Thyroid gland (tissue), 4 donors: ENCODE results near the gene P2RX6. TPM values are rescaled to one million over a fixed set of nuclear protein-coding genes. Genes with fewer than 3 reads are reported as not detected.
"Not testable (repeated sequence)": the region's sequence is repeated elsewhere in the genome, so short reads cannot be mapped to it uniquely, and the experiment has no call there.

Experiments used
- DNase-seq, 2 donors: peaks; one replicate each; pipeline ENCODE4 v3.0.0-alpha.2; 2019
- H3K27ac ChIP-seq, 3 donors: fragments of 200-600 bp; sonication (generic); 1 replicate in 2 of 3; 2 replicates in 1 of 3; pipeline ENCODE4 v1.5.1; 2016 to 2019; ENCODE audit warnings: mild to moderate bottlenecking in 1 of 3, moderate library complexity in 1 of 3
- H3K27me3 ChIP-seq: fragments of 200-600 bp; sonication (generic); one replicate; pipeline ENCODE4 v1.5.1; 2019
- H3K36me3 ChIP-seq, 2 donors: fragments of 200-600 bp; sonication (generic); one replicate each; pipeline ENCODE4 v1.5.1; 2016 to 2019
- H3K4me1 ChIP-seq, 2 donors: fragments of 200-600 bp; sonication (generic); one replicate each; pipeline ENCODE4 v1.5.1; 2017 to 2019
- H3K4me3 ChIP-seq, 3 donors: fragments of 200-600 bp; sonication (generic); replicated peaks in 1 of 3; 1 replicate in 2 of 3; 2 replicates in 1 of 3; pipeline ENCODE4 v1.5.1; 2016; ENCODE audit warnings: mild to moderate bottlenecking in 1 of 3
- H3K9me3 ChIP-seq: fragments of 200-600 bp; sonication (generic); one replicate; pipeline ENCODE4 v1.5.1; 2017
- POLR2A ChIP-seq, 2 donors: fragments of 450-650 bp; IDR thresholded peaks; one replicate each; pipeline ENCODE4 v1.6.1; 2017; ENCODE audit warnings: antibody characterized with exemption in 2 of 2, mild to moderate bottlenecking in 2 of 2, moderate library complexity in 1 of 2
- WGBS, 2 donors: methylation state at CpG; one replicate each; pipeline ENCODE4 v1.1.5; 2017; 5-methylcytosine and 5-hydroxymethylcytosine counted together
- intact Hi-C: fragments of 100-400 bp; cut with DNase I; formaldehyde crosslinking; loops from one replicate; pipeline ENCODE4 v1.15.1; 2023
- total RNA-seq, 4 donors: library from RNA; depleted of rRNA; stranded (reverse); fragments of >200 nt; gene quantifications; one replicate each; pipeline ENCODE4 v1.2.3, GENCODE V29; 2016
- TF ChIP-seq, protein P1 (sequence below), 6 experiments: fragments of 200-600 bp in 3 of 6; fragments of 450-650 bp in 3 of 6; sonication (generic) in 3 of 6; IDR thresholded peaks; one replicate each; pipeline ENCODE4 v1.5.1; 2016 to 2019; ENCODE audit warnings: antibody characterized with exemption in 6 of 6, mild to moderate bottlenecking in 2 of 6, inconsistent platforms in 1 of 6, moderate library complexity in 1 of 6

Gene P2RX6
- total RNA-seq, 4 donors from 2014 or later: 0.40 TPM; not detected in 3

DNA sequence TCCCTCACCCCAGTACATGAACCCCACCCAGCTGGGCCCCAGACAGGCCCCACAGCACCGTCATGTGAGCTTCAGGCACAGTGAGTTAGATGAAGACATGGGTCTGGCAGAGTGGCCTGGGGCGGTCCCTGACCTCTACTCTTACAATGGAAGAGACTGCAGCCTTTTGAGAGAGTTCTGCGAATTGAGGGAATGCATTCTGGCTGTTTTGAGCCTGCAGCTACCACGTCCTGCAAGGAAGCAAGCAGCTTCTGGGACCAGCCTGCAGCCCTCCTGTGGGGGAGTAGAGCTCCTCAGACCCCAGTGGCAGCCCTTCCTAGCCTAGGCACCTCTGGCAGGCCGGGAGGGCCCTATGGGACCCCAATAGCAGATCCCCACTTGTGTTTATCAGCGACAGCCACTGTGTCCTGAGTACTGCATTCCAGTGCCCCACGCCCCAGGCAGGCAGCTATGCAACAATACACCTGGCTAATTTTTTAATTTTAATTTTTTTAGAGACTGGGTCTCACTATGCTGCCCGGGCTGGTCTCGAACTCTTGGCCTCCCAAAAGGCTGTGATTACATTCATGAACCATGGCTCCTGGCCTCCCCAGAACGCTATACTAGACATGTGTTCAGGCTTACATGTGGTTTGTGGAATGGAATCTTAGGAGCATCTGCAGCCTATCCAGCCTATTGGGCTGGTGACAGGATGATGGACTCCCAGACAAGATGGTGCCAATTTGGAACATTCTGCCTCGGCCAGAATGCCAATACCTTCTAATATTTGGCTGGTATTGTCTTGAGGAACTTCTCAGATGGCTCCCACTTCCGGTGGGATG, 18.1 kb downstream of the P2RX6 start:
- no peak overlapping the region for H3K27ac ChIP-seq
- H3K4me3 ChIP-seq: no peak overlapping the region
- H3K9me3 ChIP-seq: no peaks in the 10 kb centered on the region
- H3K36me3 ChIP-seq: no peaks in the 10 kb centered on the region
- intact Hi-C loops: no loop called here
- DNase-seq: no peak
- TF ChIP-seq, protein P1, sequence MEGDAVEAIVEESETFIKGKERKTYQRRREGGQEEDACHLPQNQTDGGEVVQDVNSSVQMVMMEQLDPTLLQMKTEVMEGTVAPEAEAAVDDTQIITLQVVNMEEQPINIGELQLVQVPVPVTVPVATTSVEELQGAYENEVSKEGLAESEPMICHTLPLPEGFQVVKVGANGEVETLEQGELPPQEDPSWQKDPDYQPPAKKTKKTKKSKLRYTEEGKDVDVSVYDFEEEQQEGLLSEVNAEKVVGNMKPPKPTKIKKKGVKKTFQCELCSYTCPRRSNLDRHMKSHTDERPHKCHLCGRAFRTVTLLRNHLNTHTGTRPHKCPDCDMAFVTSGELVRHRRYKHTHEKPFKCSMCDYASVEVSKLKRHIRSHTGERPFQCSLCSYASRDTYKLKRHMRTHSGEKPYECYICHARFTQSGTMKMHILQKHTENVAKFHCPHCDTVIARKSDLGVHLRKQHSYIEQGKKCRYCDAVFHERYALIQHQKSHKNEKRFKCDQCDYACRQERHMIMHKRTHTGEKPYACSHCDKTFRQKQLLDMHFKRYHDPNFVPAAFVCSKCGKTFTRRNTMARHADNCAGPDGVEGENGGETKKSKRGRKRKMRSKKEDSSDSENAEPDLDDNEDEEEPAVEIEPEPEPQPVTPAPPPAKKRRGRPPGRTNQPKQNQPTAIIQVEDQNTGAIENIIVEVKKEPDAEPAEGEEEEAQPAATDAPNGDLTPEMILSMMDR (IDR thresholded peaks at IDR 0.05): no peak
- TF ChIP-seq POLR2A (IDR thresholded peaks at IDR 0.05): no peak
- H3K4me1 ChIP-seq: peaks cover 4 to 11% of the 10 kb centered on the region in 2 donors
- no peaks in the 10 kb centered on the region for H3K27me3 ChIP-seq
- 84 to 90% methylated on average over 8 to 9 of the region's 12 CpGs for WGBS, 2 donors

DNA sequence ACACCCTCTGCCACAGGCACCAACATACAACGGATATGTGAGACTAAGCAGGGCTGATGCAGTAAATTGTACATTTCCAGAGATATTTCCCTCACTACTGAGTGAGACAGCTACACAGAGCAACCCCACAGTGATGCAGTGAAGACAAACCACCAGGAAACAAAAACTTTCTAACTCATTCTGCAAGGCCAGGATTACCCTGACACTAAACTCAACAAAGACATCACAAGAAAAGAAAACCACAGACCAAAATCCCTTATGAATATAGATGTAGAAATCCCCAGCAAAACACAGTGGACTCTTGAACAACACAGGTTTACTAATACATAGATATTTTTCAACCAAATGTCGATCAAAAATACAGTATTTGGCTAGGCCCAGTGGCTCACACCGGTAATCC, 18.9 kb downstream of the P2RX6 start:
- no peaks in the 10 kb centered on the region for H3K9me3 ChIP-seq
- WGBS, 2 donors: 90 to 94% methylated on average over 3 of the region's 3 CpGs
- H3K4me3 ChIP-seq: no peak overlapping the region
- H3K27ac ChIP-seq: no peak overlapping the region
- H3K36me3 ChIP-seq: no peaks in the 10 kb centered on the region
- DNase-seq: no peak
- intact Hi-C loops: no loop called here
- H3K27me3 ChIP-seq: no peaks in the 10 kb centered on the region
- no peak for TF ChIP-seq POLR2A (IDR thresholded peaks at IDR 0.05)
- TF ChIP-seq, protein P1 (IDR thresholded peaks at IDR 0.05): no peak
- peaks cover 4 to 11% of the 10 kb centered on the region in 2 donors for H3K4me1 ChIP-seq

DNA sequence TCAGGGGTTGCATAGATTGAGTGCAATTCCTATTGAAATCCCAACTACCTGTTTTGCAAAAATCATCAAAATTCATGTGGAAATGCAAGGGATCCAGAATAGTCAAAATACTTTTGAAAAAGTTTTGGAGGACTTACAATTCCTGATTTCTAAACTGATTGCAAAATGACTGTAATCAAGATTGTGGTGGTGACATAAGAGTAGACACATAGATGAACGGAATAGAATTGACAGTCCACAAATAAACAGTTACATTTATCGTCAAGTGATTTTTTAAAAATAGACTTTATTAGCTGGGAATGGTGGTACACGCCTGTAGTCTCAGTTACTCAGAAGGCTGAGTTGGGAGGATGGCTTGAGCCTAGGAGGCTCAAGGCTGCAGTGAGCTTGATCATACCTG, 20.0 kb downstream of the P2RX6 start:
- intact Hi-C loops: no loop called here
- WGBS, 2 donors: 92 to 93% methylated on average over 3 of the region's 3 CpGs
- Histone ChIP-seq H3K9me3 (no peaks in the 10 kb centered on the region), H3K36me3 (no peaks in the 10 kb centered on the region), H3K4me1 (peaks cover 4 to 11% of the 10 kb centered on the region in 2 donors), H3K27me3 (no peaks in the 10 kb centered on the region), H3K27ac (no peak overlapping the region), H3K4me3 (no peak overlapping the region)
- no peak for TF ChIP-seq POLR2A (IDR thresholded peaks at IDR 0.05)
- TF ChIP-seq, protein P1 (IDR thresholded peaks at IDR 0.05): no peak
- no peak for DNase-seq

DNA sequence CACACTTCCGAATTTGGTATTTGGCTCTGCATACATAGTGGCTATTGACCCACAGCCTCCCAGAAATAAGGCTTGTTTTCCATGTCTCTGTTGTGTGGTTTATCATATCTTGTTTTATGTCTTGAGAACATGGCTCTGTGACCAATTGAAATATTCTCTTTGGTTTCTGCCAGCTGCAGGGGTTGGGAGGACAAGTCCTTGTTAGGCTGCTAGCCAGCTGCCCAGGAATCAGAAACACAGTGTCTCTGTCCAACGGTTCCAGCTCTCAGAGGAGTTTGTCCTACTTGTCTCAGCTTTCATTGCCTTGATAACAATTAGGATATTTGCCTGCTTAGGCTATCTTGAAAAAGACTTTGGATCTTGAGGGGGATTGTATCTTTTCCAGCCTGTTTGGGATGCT, 23.4 kb downstream of the P2RX6 start:
- 40 to 51% methylated on average over 2 of the region's 2 CpGs for WGBS, 2 donors
- H3K27ac ChIP-seq: no peak overlapping the region
- DNase-seq: no peak
- H3K36me3 ChIP-seq: no peaks in the 10 kb centered on the region
- no peaks in the 10 kb centered on the region for H3K4me1 ChIP-seq
- H3K27me3 ChIP-seq: no peaks in the 10 kb centered on the region
- no peaks in the 10 kb centered on the region for H3K9me3 ChIP-seq
- TF ChIP-seq, protein P1 (IDR thresholded peaks at IDR 0.05): no peak
- TF ChIP-seq POLR2A (IDR thresholded peaks at IDR 0.05): no peak
- no peak overlapping the region for H3K4me3 ChIP-seq
- intact Hi-C loops: no loop called here

DNA sequence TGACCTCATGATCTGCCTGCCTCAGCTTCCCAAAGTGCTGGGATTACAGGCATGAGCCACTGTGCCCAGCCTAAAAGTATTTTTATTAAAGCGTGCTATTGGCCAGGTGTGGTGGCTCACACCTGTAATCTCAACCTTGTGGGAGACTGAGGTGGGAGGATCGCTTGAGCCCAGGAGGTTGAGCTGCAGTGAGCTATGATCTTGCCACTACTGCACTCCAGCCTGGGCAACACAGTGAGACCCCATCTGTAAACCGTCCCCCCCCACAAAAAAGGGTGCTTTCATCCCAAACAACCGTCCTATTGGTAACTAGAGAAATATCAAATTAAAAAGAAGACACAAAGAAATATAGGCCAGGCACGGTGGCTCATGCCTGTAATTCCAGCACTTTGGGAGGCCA, 24.2 kb downstream of the P2RX6 start:
- H3K4me1 ChIP-seq, DNase-seq, H3K4me3 ChIP-seq, intact Hi-C loops, H3K9me3 ChIP-seq, H3K27me3 ChIP-seq, H3K27ac ChIP-seq, H3K36me3 ChIP-seq: not testable (repeated sequence)
- 94% methylated on average over 5 of the region's 5 CpGs for WGBS, 2 donors
